ENCODE results near the gene SMIM17.

SMIM17 gene

DNA sequence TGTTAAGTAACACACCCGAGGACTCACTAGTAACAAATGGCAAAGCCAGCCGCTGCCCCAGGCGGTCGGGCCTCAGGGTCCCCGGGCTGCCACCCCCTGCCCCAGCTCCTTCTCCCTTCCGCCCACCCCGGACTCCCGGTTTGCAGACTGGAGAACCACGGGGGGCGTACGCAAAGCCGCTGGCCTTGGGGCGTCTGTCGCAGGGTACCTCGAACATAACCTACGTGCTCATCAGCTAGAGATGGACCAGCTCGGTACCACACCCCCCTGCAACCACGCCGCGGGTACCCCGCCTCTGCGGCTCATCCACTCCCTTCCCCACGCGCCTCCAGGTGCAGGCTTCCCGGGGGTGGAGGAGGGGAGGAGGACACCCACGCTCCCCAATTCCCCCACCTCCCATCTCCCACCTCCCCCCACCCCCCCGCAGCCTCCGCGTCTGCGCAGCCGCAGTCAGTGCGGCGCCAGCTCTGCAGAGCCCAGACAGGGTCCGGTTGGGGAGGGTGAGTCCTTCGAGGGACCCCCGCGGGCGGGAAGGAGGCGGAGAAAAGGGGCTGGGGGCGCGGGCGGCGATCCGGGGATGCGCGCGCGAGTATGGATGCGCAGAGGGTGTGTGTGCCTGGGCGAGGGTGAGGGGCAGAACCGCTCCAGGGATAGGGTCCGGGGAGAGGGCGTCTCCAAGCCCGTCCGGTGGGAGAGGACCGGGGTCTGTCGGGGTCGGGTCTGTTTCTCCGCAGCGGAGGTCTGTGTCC lies at the start of gene SMIM17:
SMIM17 (plus strand) TSS at position 449 of the 749 bp plus-strand sequence. CDS start 2,509 bp downstream, outside the sequence.
- DNase-seq (ENCODE audit: low spot score): no peak

DNA sequence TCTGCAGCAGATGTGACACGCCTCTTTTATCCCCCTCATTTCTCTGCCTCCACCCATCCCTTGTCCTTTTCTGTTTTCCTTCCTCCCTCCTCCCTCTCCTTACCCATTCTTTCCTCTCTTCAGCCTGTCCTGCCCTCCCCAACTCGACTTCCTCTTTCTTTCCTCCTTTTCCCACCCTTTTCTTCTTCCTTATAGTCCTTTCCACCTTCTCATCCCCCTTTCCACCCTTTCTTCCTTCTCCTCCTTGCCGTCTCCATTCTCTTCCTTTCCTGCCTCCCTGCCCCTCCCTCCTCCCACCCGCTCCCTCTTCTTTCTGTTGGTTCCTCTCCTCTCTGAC lies 48.5 kb upstream of the SMIM17 start:
- no peak for DNase-seq (ENCODE audit: low spot score)

DNA sequence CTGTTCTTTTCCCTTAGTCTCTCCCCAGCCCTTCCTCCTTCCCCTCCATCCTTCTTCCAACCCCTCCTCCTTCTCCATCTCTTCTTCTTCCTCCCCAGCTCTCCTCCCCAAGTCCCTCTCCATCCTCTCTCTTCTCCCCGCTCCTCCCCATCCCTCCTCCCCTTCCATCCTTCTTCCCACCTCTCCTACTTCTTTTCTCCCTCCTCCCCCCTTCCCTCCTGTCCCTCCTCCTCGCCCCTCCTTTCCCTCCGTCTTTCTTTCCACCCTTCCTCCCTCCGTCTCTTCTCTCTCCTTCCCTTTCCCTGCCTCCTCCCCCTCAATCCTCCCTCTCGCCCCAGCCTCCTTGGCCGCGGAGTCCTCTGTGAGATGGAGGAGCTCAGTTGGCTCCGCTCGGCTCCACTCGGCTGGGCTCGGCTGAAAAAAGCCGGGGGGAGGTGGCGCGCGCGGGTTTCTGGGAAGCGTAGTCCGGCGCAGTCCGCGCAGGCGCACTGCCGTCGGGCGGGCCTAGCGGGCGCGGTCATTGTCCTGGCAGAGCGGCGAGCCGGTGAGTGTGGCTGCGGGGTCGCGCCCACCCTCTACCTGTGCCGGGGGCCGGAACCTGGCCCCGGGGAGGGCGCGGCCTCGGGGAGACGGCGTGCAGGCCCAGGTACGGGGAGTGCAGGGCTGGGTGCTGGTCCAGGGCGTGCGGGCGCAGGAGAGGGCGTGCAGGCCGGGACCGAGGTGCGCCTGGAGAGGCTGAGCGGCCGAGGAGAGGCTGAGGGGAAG lies 48.0 kb upstream of the SMIM17 start, which contains the start of gene ZNF71:
ZNF71 (plus strand) TSS at position 520 of the 765 bp plus-strand sequence. CDS start 6,257 bp downstream, outside the sequence.
- peak; percentile 86 for DNase-seq (ENCODE audit: low spot score)

DNA sequence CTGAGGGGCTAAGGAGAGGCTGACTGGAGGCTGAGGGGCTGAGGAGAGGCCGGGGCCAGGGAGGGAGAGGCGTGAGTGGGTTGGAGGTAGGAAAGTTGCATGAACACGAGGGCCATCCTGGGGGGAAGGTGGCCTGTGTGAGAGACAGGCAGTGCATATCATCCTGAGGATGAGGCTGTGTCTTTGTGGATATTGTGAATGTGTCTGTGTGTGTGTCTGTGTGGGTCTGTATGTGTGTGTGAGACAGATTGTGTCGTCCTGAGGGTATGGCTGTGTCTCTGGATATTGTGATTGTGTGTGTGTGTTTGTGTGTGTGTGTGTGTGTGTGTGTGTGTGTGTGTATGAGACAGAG lies 47.4 kb upstream of the SMIM17 start:
- no peak for DNase-seq (ENCODE audit: low spot score)

DNA sequence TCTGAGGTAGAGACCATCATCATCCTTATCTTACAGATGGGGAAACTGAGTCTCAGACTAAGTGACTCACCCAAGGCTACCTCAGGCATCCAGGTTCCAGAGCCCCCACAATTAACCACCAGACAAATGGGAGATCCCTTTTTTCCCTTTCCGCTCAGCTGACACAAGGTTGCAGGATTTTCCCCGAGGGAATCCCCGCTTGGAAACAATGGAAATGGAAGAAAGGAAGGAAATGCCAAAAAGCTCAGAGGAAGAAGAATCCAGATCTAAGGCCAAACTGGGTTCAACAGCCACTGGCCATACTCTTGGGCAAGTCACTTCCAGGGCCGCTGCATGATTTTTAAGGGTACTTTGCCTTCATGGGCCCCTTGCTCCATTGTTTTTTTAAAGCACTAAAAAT lies 46.3 kb upstream of the SMIM17 start:
- no peak for DNase-seq (ENCODE audit: low spot score)

DNA sequence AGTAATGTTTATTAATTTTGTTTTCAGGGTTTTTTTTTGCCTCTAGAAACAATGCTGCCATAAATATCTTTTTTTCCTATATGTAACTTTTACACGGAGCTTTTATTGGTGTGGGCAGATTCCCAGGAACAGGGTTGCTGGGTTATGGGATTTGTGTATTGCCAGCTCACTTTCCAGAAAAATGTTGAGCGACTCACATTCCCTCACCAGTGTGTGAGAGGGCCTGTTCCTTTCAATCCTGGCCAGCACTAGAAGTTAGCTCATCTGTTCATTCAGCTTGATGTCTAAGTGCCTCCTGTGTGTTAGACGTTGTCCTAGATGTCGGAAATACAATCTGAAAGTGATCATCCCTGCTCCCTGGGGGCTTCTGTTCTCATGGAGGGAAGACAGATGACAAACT lies 45.3 kb upstream of the SMIM17 start:
- no peak for DNase-seq (ENCODE audit: low spot score)

DNA sequence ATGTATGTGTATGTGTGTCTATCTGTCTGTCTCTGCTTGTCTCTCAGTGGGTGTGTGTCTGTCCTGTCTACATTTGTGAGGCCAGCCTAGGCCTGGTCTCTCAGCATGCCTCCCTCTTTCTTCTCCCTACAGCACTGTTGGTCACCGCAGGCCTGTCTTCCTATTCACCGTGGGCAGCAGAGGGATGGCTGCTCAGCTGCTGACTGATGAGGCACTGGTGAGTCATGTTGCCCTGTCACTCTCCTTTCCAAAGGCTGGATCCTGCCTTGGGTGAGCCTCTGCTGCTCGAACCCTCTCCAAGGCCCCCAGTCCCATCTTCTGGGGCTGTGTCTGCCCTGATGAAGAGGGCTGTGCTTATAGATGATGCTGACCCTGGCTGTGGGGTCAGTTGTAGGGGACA lies 41.6 kb upstream of the SMIM17 start:
- DNase-seq (ENCODE audit: low spot score): no peak

DNA sequence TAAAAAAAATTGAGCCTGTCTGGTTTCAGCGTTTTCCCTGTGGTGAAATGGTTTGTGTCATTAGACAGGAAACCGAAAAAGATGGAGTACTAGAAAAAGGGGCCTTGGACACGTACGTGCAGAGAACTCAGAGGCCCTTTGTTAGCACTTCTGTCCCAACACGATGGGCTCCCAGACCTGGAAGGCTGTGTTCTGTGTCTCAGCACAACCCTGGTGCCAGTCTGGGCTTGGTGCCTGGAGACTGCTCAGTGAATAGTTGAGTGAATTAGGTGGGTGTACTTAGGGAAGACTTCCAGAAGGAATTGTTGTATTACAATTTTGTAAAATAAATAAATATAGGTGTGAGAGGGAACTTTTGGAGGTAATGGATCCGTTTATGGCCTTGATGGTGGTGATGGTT lies 39.1 kb upstream of the SMIM17 start:
- no peak for DNase-seq (ENCODE audit: low spot score)

DNA sequence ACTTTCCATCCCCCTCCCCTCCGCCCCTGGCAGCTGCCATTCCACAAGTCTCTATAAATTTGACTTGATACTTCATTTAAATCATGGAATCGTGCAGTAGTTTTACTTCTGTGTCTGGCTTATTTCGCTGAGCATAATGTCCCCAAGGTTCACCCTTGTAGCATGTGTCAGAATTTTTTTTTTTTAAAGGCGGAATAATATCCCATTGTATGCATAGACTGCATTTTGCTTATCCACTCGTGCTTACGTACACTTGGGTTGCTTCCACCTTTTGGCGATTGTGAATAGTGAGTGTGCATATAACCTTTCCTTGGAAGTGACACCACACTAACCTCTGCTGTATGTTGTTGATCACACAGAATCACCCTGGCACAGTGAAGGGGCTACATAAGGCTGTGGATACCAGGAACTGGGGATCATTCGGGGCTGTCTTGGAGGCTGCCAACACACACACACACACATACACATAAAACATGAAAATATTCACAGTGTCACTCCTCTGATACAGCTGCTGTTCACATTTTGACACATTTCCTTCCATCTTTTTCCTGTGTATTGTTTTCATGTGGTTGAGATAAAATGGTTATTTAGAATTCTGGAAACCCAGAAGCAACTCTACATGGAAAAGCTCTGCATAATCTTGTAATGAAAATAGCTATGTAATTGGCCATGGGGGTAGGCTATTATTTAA lies 34.5 kb upstream of the SMIM17 start:
- DNase-seq (ENCODE audit: low spot score): no peak

DNA sequence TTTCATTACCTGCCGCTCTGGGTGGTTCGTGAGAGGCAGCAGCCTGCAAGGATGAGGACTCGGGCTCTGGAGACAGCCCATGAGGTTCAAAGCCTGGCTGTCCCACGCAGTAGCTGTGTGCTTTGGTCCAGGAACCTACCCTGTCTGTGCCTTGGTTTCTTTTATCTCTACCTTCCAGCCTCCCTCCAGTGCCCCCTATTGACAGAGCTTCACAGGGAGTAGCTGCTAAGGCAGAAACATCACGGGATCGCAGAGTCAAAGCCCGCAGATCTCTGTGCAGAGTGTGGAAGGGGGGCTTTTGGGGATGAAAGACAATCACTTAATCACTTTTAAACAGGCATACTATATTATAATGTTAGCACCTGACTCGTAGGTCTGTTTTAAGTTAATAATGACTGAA lies 31.7 kb upstream of the SMIM17 start:
- no peak for DNase-seq (ENCODE audit: low spot score)

DNA sequence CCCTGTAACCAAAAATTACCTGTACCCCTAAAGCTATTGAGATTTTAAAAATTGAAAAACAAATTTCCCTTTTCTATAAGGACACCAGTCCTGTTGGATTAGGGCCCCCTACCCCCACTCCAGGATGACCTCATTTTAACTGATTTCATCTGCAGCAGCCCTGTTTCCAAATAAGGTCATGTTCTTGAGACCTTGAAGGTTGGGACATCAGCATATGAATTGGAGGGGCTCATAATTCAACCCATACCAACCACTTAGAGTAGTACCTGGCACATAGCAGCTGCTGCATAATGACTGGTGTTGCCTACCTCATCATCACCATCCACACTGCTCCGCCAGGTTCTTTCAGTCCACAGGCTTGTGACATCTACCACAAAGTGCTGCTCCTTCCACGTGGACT lies 30.2 kb upstream of the SMIM17 start:
- DNase-seq (ENCODE audit: low spot score): no peak

DNA sequence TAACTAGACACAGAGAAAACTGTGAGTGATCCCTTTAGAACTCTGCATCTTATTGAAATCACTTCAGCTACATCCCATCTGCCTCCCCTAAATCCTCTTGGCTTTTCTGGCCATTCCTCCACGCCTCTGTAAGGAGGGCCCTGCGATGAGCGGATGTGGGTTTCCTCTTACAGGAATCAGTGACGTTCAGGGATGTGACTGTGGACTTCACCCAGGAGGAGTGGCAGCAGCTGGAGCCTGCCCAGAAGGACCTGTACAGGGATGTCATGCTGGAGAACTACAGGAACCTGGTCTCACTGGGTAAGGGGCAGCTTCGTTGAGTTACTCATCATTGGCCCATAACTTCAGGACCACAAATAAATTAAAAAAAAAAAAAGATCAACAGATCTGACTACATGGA lies 29.3 kb upstream of the SMIM17 start:
- no peak for DNase-seq (ENCODE audit: low spot score)

DNA sequence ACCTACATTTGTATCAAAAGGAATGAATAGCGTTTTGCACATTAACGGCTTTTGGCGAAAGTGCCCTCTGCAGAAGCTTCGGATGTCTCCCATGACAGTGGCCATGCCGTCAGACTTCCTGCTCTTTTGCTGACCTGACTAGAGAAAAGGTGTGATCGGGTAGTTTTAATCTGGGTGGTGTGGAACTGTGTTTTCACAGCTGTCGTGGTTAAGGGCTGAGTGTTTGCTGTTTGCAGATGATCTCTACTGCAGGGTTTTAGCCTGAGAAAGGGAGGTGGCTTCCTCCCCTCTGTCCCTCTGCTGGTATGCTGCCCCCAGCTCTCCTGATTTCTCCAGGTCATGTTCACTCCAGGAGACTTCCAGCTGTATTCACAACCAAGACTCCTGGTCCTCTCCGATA lies 25.4 kb upstream of the SMIM17 start:
- no peak for DNase-seq (ENCODE audit: low spot score)

DNA sequence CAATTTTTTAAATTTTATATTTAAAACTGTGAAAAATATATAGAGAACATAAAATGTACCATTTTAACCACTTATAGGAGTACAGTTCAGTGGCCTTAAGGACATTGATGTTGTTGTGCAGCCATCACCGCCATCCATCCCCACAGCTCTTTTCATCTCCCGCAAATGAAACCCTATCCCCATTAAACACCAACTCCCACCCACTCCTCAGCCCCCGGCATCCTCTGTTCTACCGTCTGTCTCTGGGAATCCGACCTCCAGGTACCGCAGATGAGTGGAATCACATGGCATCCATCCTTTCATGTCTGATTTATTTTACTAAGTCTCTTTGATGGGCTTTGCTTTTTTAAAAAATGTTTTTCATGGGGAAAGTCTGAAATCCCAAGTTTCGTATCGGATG lies 23.8 kb upstream of the SMIM17 start:
- no peak for DNase-seq (ENCODE audit: low spot score)

DNA sequence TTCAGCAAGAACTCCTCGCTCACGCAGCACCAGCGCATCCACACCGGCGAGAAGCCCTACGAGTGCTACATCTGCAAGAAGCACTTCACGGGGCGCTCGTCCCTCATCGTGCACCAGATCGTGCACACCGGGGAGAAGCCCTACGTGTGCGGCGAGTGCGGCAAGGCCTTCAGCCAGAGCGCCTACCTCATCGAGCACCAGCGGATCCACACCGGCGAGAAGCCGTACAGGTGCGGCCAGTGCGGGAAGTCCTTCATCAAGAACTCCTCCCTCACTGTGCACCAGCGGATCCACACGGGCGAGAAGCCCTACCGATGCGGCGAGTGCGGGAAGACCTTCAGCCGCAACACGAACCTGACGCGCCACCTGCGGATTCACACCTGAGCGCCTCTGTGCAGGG lies 20.6 kb upstream of the SMIM17 start:
- DNase-seq (ENCODE audit: low spot score): no peak

DNA sequence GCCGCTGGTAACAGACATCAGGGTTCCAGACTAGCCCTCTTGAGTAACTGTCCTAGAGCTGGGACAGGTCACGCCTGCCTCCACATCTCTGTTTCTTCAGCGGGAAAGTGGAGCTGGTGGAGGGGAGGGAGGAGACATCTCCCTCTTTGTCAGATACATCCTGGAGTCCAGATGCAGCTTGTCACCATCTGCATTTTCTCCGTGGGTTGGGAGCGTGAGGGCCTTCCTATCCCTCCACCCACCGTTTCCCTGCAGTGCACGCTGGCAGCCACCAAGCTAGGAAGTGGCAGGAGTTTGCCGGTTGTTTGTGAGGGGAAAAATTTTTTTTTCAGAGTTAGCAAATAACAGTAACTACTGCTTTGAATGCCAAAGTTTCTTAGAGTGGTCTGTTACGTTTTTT lies 20.0 kb upstream of the SMIM17 start:
- no peak for DNase-seq (ENCODE audit: low spot score)

DNA sequence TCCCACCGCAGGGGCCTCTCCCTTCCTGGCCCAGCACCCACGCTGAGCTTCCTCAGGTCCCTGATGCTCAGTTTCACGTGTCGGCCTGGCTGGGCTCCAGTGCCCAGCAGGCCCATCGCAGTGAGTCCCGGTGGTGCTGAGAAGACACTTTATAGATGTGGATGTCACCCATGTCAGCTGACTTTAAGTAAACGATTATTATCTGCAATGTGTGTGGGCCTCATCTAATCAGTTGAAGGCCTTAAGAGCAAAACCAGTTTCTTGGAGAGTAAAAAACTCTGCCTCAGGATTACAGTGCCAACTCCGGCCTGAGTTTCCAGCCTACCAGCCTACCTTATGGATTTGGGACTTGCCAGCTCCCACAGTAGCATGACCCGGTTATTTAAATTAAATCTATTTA lies 17.3 kb upstream of the SMIM17 start:
- no peak for DNase-seq (ENCODE audit: low spot score)

DNA sequence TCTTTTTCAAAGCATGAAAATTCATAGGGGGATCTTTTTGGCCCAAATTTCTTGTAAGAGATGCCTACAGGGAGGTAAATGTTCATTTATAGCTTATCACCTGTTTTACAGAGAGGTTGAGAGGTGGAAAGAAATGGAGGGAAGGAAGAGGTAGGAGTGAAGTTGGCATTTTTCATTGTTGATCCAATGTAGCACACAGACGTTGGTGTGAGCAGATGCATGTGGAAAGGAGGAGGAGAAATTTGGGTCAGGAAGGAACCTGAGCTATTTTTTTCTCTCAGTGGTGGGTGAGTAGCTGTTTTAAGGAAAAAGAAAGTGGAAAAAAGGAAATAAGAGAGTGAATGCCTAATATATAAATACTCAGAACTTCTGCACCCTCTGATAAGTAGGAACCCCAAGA lies 9.9 kb upstream of the SMIM17 start:
- no peak for DNase-seq (ENCODE audit: low spot score)

DNA sequence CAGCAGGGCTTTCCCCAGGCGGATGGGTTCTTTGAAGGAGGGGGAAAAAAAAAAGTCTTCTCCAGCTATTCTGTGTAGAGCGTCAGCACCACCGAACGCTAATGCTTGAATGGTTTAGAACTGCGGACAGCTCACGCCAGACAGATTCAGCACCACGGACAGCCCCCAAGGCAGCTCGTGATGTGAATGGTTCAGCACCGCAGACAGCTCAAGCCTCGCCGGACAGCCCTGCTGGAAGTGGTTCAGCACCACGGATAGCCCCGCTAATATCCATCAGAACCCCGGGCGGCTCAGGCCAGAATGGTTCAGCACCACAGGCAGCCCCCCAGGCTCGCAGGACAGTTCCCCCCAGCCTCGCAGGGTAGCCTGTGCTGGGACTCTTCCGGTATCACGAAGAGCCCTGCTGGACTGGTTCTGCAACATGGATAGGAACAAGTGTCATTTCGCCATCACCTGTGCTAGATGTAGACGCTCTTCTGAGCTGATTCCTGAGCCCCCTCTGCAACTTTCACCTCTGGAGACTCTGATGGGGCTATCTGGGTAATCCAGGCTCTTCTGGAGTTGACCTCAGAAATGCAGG lies 4.9 kb upstream of the SMIM17 start:
- peak; percentile 1 for DNase-seq (ENCODE audit: low spot score)

DNA sequence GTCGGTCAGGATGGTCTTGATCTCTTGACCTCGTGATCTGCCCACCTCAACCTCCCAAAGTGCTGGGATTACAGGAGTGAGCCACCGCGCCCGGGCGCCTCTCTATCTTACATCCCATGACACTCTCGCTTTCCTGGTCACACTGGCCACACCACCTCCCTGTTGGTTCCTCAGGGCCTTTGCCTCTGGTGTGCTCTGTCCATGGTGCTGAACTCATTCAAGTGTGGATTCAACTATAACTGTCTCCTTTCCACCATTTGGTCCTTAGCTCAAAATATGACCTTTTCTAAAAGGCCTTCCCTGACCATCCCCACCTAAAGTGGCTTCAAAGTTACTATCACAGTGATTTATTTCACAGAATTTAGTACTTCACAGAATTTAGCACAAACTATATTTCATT lies 3.7 kb upstream of the SMIM17 start:
- no peak for DNase-seq (ENCODE audit: low spot score)

DNA sequence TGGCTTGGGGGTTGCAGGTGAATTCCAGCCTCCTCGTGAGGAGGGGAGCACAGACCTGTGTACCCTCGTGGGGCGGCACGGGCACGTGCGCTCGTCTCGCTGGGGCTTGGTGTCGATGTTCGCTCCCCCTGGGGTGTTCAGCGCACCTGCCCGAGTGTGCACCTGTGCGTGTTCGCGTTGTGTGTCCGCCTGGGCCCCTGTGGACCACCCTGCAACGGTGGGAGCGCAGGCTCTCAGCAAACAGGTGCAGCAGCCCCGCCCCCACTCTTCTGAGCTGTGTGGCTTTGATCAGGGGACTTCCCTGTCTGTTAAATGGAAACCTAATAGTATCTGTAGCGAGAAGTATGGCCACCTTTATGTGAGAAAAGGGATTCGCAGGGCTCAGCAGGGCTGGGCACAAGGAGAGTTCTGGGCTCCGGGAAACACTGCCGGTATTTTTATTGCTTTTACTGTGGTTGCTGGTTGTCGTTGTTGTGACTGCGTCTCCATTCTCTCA lies 549 bp downstream of the SMIM17 start:
- DNase-seq (ENCODE audit: low spot score): no peak

DNA sequence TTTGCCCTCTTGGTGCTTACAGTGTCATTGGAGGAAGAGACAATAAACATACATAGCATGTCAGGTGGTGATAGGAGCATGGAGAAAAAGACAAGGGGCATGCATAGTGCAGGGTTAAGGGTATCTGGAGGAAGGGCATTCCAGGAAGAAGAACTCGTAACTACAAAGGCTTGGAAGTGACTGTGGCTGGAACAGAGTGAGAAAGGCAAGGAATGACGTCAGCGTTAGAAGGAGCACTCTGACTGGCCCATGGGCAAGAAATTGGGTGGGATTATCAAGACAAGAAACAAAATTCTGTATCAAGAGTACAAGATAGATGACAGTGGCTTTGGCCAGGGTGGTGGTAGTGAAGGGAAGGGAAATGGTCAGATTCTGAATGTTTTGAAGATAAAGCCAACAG lies 11.2 kb downstream of the SMIM17 start:
- DNase-seq (ENCODE audit: low spot score): no peak
